OCI-LY3 (cell line): Measurements from ENCODE around the gene ABHD17C.

Experiments
- CTCF ChIP-seq: fragments of 200-600, 300-600 bp; sonication (generic); IDR thresholded peaks from 2 replicates; pipeline ENCODE4 v1.5.1; 2014; ENCODE audit warnings: antibody characterized with exemption, low read length, low read depth
- EZH2phosphoT487 ChIP-seq: fragments of 200-600 bp; shearing (Covaris generic); IDR thresholded peaks from 2 replicates; pipeline ENCODE4 v1.6.1; 2018; ENCODE audit warnings: antibody characterized with exemption, mixed run types, low read depth

- no peak for TF ChIP-seq CTCF
- no peak for TF ChIP-seq EZH2phosphoT487
Observed at GRCh38 chr15:80721476-80721875, 26.4 kb downstream of the ABHD17C start.
